ENCODE data around the gene TDRD9.
"Not testable (repeated sequence)": the region's sequence is repeated elsewhere in the genome, so short reads cannot be mapped to it uniquely, and the experiment has no call there.

The TDRD9 gene

GRCh38 chr14:103891667-103892215 lies 36.5 kb upstream of the TDRD9 start:
- no peak for DNase-seq

GRCh38 chr14:103892247-103892646 lies 36.0 kb upstream of the TDRD9 start:
- DNase-seq, result no peak

GRCh38 chr14:103894034-103894722 lies 34.1 kb upstream of the TDRD9 start:
- no peak for DNase-seq

GRCh38 chr14:103894723-103895059 lies 33.6 kb upstream of the TDRD9 start:
- DNase-seq, result no peak

- no peak for DNase-seq
Observed at GRCh38 chr14:103896578-103896977, 31.7 kb upstream of the TDRD9 start.

- DNase-seq, result peak; percentile 64
Observed at GRCh38 chr14:103897075-103897947, 30.9 kb upstream of the TDRD9 start.

- DNase-seq, result no peak
Observed at GRCh38 chr14:103898204-103898603, 30.1 kb upstream of the TDRD9 start.

GRCh38 chr14:103898711-103899110 lies 29.5 kb upstream of the TDRD9 start:
- DNase-seq, result no peak

GRCh38 chr14:103899316-103899715 lies 28.9 kb upstream of the TDRD9 start:
- DNase-seq, result peak; percentile 50

GRCh38 chr14:103899833-103900232 lies 28.4 kb upstream of the TDRD9 start:
- no peak for DNase-seq

GRCh38 chr14:103904493-103905107 lies 23.7 kb upstream of the TDRD9 start:
- no peak for DNase-seq

GRCh38 chr14:103905842-103906456 lies 22.3 kb upstream of the TDRD9 start:
- DNase-seq, result peak; percentile 23

- no peak for DNase-seq
Observed at GRCh38 chr14:103908580-103908979, 19.7 kb upstream of the TDRD9 start.

- no peak for DNase-seq
Observed at GRCh38 chr14:103909531-103910261, 18.6 kb upstream of the TDRD9 start.

GRCh38 chr14:103910262-103910935 lies 17.9 kb upstream of the TDRD9 start:
- peak; percentile 55 for DNase-seq

GRCh38 chr14:103910984-103911383 lies 17.3 kb upstream of the TDRD9 start:
- no peak for DNase-seq

GRCh38 chr14:103915616-103916015 lies 12.6 kb upstream of the TDRD9 start:
- no peak for DNase-seq

GRCh38 chr14:103916636-103917262 lies 11.5 kb upstream of the TDRD9 start:
- no peak for DNase-seq

- DNase-seq, result peak; percentile 91
Observed at GRCh38 chr14:103920981-103921854, 7.0 kb upstream of the TDRD9 start.

GRCh38 chr14:103921855-103922200 lies 6.4 kb upstream of the TDRD9 start:
- DNase-seq, result not testable (repeated sequence)
